ENCODE data around the gene CASP8. TPM values are rescaled to one million over a fixed set of nuclear protein-coding genes. Genes with fewer than 3 reads are reported as not detected.
A peak's percentile ranks its signal among the peaks of the same experiment; 100 is the strongest.

The CASP8 gene
- 100 to 1,000 TPM in 1 of 3 donors, 10 to 100 TPM in 2; 20.2 to 116 (median 28.0) TPM for polyA plus RNA-seq

DNA sequence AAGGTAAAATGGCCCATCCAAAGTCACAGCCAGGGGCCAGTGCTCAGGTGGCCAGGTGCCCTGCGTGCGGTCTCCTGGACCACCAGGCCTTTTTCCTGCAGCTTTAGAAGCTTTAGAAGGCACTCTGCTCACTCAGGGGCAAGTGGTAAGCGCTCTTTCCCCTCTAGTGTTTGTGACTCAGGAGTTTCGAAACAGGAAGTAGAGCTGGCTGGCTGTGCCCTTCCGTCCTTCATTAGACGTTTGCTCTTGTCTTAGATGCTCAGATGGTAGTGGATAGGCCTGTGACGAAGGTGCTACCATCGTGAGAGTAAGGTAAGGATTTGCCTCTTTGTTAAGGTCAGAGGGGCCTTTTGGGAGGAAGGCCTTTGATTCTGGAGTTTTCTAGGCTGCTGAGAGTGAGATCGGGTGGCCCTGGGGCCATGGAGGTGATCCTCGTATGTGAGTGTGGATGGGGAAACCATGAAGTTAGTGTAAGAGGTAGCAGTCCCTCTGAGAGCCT is at the start of gene CASP8:
Gene CASP8 (plus strand): TSS at position 235 of the 499 bp plus-strand sequence. CDS start 5,951 bp downstream, outside the sequence.
- DNase-seq: peak; percentile 78 to 85 (median 83)
- Mint-ChIP-seq H3K36me3 (peaks cover 9 to 15% (median 10%) of the 10 kb centered on the region in 3 donors), H3K27me3 (ENCODE audit: low read depth in 3 of 3) (peaks cover 28 to 35% (median 33%) of the 10 kb centered on the region in 3 donors), H3K4me3 (peak within 1 kb of the TSS; percentile 95 to 100 (median 100)), H3K27ac (peak within 1 kb of the TSS; percentile 97 to 100 (median 100)), H3K4me1 (peaks cover 84 to 93% of the 10 kb centered on the region in 2 donors), H3K9me3 (no peaks in the 10 kb centered on the region)

DNA sequence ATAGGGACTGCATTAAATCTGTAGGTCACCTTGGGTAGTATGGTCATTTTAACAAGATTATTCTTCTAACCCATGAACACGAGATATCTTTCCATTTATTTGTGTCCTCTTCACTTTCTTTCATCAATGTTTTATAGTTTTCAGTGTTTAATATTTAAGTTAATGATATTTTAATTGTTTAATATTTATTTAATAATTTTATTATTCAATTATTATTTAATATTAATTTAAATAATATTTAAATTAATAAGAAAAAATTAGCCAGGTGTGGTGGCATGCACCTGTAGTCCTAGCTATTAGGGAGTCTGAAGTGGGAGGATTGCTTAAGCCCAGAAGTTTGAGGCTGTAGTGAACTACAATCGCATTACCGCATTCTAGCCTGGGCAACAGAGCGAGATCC is 44.4 kb upstream of the CASP8 start:
- Mint-ChIP-seq H3K9me3 (no peaks in the 10 kb centered on the region), H3K27ac (peak overlapping the region; percentile 47 to 86 (median 56)), H3K4me1 (peaks cover 12 to 24% of the 10 kb centered on the region in 2 donors), H3K27me3 (ENCODE audit: low read depth in 3 of 3) (peaks cover 0 to 3% (median 0%) of the 10 kb centered on the region in 3 donors), H3K4me3 (no peak overlapping the region), H3K36me3 (peaks cover 13 to 40% (median 14%) of the 10 kb centered on the region in 3 donors)
- DNase-seq: no peak

- Mint-ChIP-seq H3K36me3 (peaks cover 13 to 39% (median 14%) of the 10 kb centered on the region in 3 donors), H3K9me3 (no peaks in the 10 kb centered on the region), H3K4me1 (peaks cover 12 to 24% of the 10 kb centered on the region in 2 donors), H3K4me3 (no peak overlapping the region), H3K27ac (peak overlapping the region in 5 of 6 donors; percentile 3 to 58 (median 47)), H3K27me3 (ENCODE audit: low read depth in 3 of 3) (peaks cover 0 to 3% (median 0%) of the 10 kb centered on the region in 3 donors)
- DNase-seq: no peak
These were observed 43.4 kb upstream of the CASP8 start for GRCh38 chr2:201216918-201217317.

GRCh38 chr2:201218780-201219179 is 41.6 kb upstream of the CASP8 start:
- H3K27ac Mint-ChIP-seq: peak overlapping the region; percentile 41 to 63 (median 51)
- no peak overlapping the region for H3K4me3 Mint-ChIP-seq
- no peaks in the 10 kb centered on the region for H3K9me3 Mint-ChIP-seq
- H3K27me3 Mint-ChIP-seq (ENCODE audit: low read depth in 3 of 3): peaks cover 0 to 3% (median 0%) of the 10 kb centered on the region in 3 donors
- peaks cover 13 to 46% (median 14%) of the 10 kb centered on the region in 3 donors for H3K36me3 Mint-ChIP-seq
- H3K4me1 Mint-ChIP-seq: peaks cover 23 to 39% of the 10 kb centered on the region in 2 donors
- DNase-seq: no peak

GRCh38 chr2:201219328-201220096 is 40.8 kb upstream of the CASP8 start:
- peaks cover 0 to 2% (median 0%) of the 10 kb centered on the region in 3 donors for H3K27me3 Mint-ChIP-seq (ENCODE audit: low read depth in 3 of 3)
- H3K4me1 Mint-ChIP-seq: peaks cover 25 to 42% of the 10 kb centered on the region in 2 donors
- no peaks in the 10 kb centered on the region for H3K9me3 Mint-ChIP-seq
- no peak for DNase-seq
- H3K36me3 Mint-ChIP-seq: peaks cover 13 to 46% (median 14%) of the 10 kb centered on the region in 3 donors
- no peak overlapping the region for H3K4me3 Mint-ChIP-seq
- peak overlapping the region in 5 of 6 donors; percentile 47 to 76 (median 64) for H3K27ac Mint-ChIP-seq

DNA sequence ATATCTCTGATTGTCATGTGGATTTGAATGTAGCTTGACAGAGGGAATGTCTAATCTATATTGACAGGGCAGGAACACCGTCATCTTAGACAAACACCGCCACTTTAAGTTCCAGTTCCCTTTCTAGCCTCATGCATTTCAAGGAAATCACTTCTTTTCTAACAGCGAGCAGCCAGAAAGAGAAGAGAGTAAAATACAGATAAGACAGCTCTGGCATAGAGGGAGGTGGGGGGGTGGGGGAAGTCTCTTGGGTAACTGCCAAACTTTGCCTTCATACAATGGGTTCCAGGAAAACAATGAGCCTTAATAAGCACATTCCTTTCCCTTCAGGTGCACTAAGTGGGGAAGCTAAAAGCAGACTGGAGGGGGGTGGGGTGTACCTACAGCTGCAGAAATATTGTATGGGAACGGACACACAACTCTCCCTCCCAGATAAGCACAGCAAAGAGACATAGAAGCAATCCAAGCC is 40.2 kb upstream of the CASP8 start:
- Mint-ChIP-seq H3K36me3 (peaks cover 12 to 44% (median 14%) of the 10 kb centered on the region in 3 donors), H3K4me3 (no peak overlapping the region), H3K4me1 (peaks cover 29 to 48% of the 10 kb centered on the region in 2 donors), H3K9me3 (no peaks in the 10 kb centered on the region), H3K27me3 (ENCODE audit: low read depth in 3 of 3) (peaks cover 0 to 2% (median 0%) of the 10 kb centered on the region in 3 donors), H3K27ac (peak overlapping the region; percentile 26 to 82 (median 72))
- DNase-seq: no peak

DNA sequence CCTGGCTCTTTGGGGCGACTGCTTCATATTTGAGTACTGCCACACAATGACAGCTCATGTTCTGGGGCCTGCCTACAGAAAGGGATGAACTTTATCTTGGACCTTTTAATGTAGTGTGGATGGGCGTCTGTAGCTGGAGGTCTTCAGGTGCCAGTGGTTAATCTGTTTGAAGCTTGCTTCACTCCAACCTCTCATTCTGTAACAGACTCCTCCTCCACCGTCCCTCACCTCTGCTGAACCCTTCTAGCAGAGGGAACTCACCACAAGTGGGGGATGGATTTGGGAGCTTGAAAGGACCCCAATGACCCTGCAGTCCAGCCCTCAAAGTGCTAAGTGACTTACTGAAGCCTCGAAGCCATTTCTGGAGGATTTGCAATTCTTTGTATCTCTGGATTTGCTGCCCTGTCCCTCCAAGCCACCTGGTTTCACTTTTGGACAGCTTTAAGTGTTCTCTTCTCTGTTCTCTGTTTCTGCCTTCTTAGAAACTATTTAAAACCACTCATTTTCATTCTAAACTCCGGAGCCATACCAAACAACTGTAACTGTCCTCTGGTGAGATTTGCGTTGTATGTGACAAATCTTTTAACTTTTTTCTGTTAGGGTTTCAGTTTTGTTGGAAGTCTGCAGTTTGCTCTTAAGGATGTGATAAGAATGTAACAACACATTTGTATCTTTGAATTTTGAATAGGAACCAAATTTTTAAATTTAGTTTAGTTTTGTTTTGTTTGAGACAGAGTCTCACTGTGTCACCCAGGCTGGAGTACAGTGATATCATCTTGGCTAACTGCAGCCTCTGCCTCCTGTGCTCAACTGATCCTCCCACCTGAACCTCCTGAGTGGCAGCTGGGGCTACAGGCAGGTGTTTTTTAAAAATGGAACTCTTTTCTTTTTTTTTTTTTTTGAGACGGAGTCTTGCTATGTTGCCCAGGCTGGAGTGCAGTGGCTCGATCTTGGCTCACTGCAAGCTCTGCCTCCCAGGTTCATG is 37.0 kb upstream of the CASP8 start:
- DNase-seq: no peak
- H3K4me3 Mint-ChIP-seq: peak overlapping the region in 4 of 5 donors; percentile 33 to 50 (median 42)
- peaks cover 0 to 24% (median 4%) of the 10 kb centered on the region in 3 donors for H3K36me3 Mint-ChIP-seq
- peaks cover 21 to 57% of the 10 kb centered on the region in 2 donors for H3K4me1 Mint-ChIP-seq
- H3K9me3 Mint-ChIP-seq: no peaks in the 10 kb centered on the region
- no peaks in the 10 kb centered on the region for H3K27me3 Mint-ChIP-seq (ENCODE audit: low read depth in 3 of 3)
- H3K27ac Mint-ChIP-seq: peak overlapping the region; percentile 82 to 96 (median 90)

GRCh38 chr2:201228271-201228911 is 31.9 kb upstream of the CASP8 start:
- H3K4me3 Mint-ChIP-seq: peak overlapping the region; percentile 59 to 79 (median 66)
- H3K36me3 Mint-ChIP-seq: no peaks in the 10 kb centered on the region
- H3K27ac Mint-ChIP-seq: peak overlapping the region; percentile 73 to 91 (median 86)
- peaks cover 49 to 82% of the 10 kb centered on the region in 2 donors for H3K4me1 Mint-ChIP-seq
- no peak for DNase-seq
- no peaks in the 10 kb centered on the region for H3K9me3 Mint-ChIP-seq
- peaks cover 2 to 4% (median 3%) of the 10 kb centered on the region in 3 donors for H3K27me3 Mint-ChIP-seq (ENCODE audit: low read depth in 3 of 3)

GRCh38 chr2:201228912-201229290 is 31.4 kb upstream of the CASP8 start:
- H3K27me3 Mint-ChIP-seq (ENCODE audit: low read depth in 3 of 3): peaks cover 2 to 4% (median 4%) of the 10 kb centered on the region in 3 donors
- H3K4me3 Mint-ChIP-seq: peak overlapping the region; percentile 59 to 79 (median 66)
- H3K27ac Mint-ChIP-seq: peak overlapping the region; percentile 73 to 91 (median 86)
- no peaks in the 10 kb centered on the region for H3K36me3 Mint-ChIP-seq
- no peaks in the 10 kb centered on the region for H3K9me3 Mint-ChIP-seq
- H3K4me1 Mint-ChIP-seq: peaks cover 50 to 84% of the 10 kb centered on the region in 2 donors
- DNase-seq: no peak

- H3K4me1 Mint-ChIP-seq: peaks cover 70 to 90% of the 10 kb centered on the region in 2 donors
- H3K27ac Mint-ChIP-seq: peak overlapping the region; percentile 86 to 99 (median 96)
- DNase-seq: peak; percentile 90 to 92 (median 91)
- H3K9me3 Mint-ChIP-seq: no peaks in the 10 kb centered on the region
- peaks cover 2 to 4% (median 4%) of the 10 kb centered on the region in 3 donors for H3K27me3 Mint-ChIP-seq (ENCODE audit: low read depth in 3 of 3)
- peaks cover 3 to 5% (median 4%) of the 10 kb centered on the region in 3 donors for H3K36me3 Mint-ChIP-seq
- peak overlapping the region; percentile 91 to 98 (median 93) for H3K4me3 Mint-ChIP-seq
These were observed 28.4 kb upstream of the CASP8 start for GRCh38 chr2:201231781-201232466.

DNA sequence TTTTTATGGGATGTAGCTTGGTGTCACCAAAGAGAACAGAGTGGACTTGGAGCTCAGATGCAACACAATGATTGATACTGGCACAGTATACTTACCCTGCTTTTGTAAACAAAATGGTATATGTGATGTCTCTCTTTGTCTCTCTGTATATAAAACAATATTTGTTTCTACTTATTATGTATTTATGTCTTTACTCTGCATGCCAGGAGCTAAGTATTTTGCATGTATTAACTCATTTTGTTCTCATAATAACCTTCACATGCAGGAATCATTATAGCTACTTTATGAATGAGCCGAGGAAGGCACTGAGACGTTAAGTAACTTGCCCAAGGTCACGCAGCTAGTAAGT is 27.9 kb upstream of the CASP8 start:
- DNase-seq: no peak
- Mint-ChIP-seq H3K27me3 (ENCODE audit: low read depth in 3 of 3) (peaks cover 2 to 4% (median 4%) of the 10 kb centered on the region in 3 donors), H3K4me1 (peaks cover 75 to 92% of the 10 kb centered on the region in 2 donors), H3K36me3 (peaks cover 3 to 5% (median 4%) of the 10 kb centered on the region in 3 donors), H3K27ac (peak overlapping the region; percentile 86 to 99 (median 96)), H3K4me3 (peak overlapping the region; percentile 91 to 98 (median 93)), H3K9me3 (no peaks in the 10 kb centered on the region)

GRCh38 chr2:201233192-201233811 is 27.0 kb upstream of the CASP8 start:
- H3K4me3 Mint-ChIP-seq: peak overlapping the region; percentile 91 to 98 (median 93)
- peaks cover 2 to 4% (median 4%) of the 10 kb centered on the region in 3 donors for H3K27me3 Mint-ChIP-seq (ENCODE audit: low read depth in 3 of 3)
- no peaks in the 10 kb centered on the region for H3K9me3 Mint-ChIP-seq
- peak; percentile 87 for DNase-seq
- peaks cover 8 to 11% (median 9%) of the 10 kb centered on the region in 3 donors for H3K36me3 Mint-ChIP-seq
- peaks cover 79 to 97% of the 10 kb centered on the region in 2 donors for H3K4me1 Mint-ChIP-seq
- peak overlapping the region; percentile 93 to 99 (median 98) for H3K27ac Mint-ChIP-seq
